SK-N-MC (cell line): Measurements from ENCODE around the gene KLHL15.
"Not testable (repeated sequence)": the region's sequence is repeated elsewhere in the genome, so short reads cannot be mapped to it uniquely, and the experiment has no call there.

Experiments
- DNase-seq: peaks from one replicate; pipeline ENCODE4 v3.0.0-alpha.2; 2011; ENCODE audit warnings: low read depth, low spot score
- H3K27ac ChIP-seq: fragments of 200-600 bp; sonication (generic); 2 replicates; pipeline ENCODE4 v1.5.1; 2016; ENCODE audit warnings: mixed run types
- H3K36me3 ChIP-seq: fragments of 200-600 bp; sonication (generic); 2 replicates; pipeline ENCODE4 v1.6.1; 2017; ENCODE audit warnings: antibody characterized with exemption, low read length, mixed read lengths; ENCODE audit not compliant: insufficient read depth
- H3K4me3 ChIP-seq: fragments of 200-600 bp; sonication (generic); 2 replicates; pipeline ENCODE4 v1.5.1; 2016
- H3K9ac ChIP-seq: fragments of 200-600 bp; sonication (generic); 2 replicates; pipeline ENCODE4 v1.8.0; 2017; ENCODE audit warnings: mixed run types, mixed read lengths; ENCODE audit not compliant: insufficient read length
- H3K9me3 ChIP-seq: fragments of 200-600 bp; sonication (generic); 2 replicates; pipeline ENCODE4 v1.6.1; 2017; ENCODE audit warnings: low read depth, mild to moderate bottlenecking, antibody characterized with exemption, low read length, moderate library complexity, mixed read lengths
- EZH2 ChIP-seq: fragments of 200-600 bp; sonication (generic); IDR thresholded peaks from one replicate; pipeline ENCODE4 v1.6.1; 2017; ENCODE audit warnings: antibody characterized with exemption
- FOXP2 ChIP-seq: optimal IDR thresholded peaks from 2 replicates; pipeline ENCODE3; 2011; ENCODE audit warnings: mild to moderate bottlenecking, moderate library complexity; ENCODE audit not compliant: insufficient read depth; ENCODE audit errors: extremely low read length, control extremely low read depth
- POLR2AphosphoS5 ChIP-seq: IDR thresholded peaks from 2 replicates; pipeline ENCODE4 v1.6.1; 2012; ENCODE audit warnings: mild to moderate bottlenecking, low read depth, low read length, borderline replicate concordance

KLHL15 gene

GRCh38 chrX:23981711-23982110 is 45.3 kb downstream of the KLHL15 start:
- Histone ChIP-seq H3K9ac (no peak overlapping the region), H3K9me3 (no peaks in the 10 kb centered on the region), H3K4me3 (no peak overlapping the region), H3K36me3 (0 out of 2 replicates have a peak, but pooled peaks cover 8% of the 10 kb centered on the region), H3K27ac (no peak overlapping the region)
- no peak for DNase-seq
- no peak for TF ChIP-seq FOXP2
- no peak for TF ChIP-seq EZH2
- TF ChIP-seq POLR2AphosphoS5, result no peak

GRCh38 chrX:23981222-23981621 is 45.8 kb downstream of the KLHL15 start:
- Histone ChIP-seq H3K27ac (no peak overlapping the region), H3K9me3 (no peaks in the 10 kb centered on the region), H3K4me3 (no peak overlapping the region), H3K9ac (no peak overlapping the region), H3K36me3 (0 out of 2 replicates have a peak, but pooled peaks cover 5% of the 10 kb centered on the region)
- TF ChIP-seq POLR2AphosphoS5 (no peak), EZH2 (no peak), FOXP2 (no peak)
- DNase-seq, result no peak

GRCh38 chrX:23980011-23980441 is 47.0 kb downstream of the KLHL15 start:
- Histone ChIP-seq H3K27ac (no peak overlapping the region), H3K4me3 (no peak overlapping the region), H3K36me3 (no peaks in the 10 kb centered on the region), H3K9me3 (no peaks in the 10 kb centered on the region), H3K9ac (no peak overlapping the region)
- TF ChIP-seq POLR2AphosphoS5, result no peak
- no peak for TF ChIP-seq FOXP2
- TF ChIP-seq EZH2, result no peak
- no peak for DNase-seq

- no peak overlapping the region for H3K9ac ChIP-seq
- TF ChIP-seq FOXP2, result no peak
- TF ChIP-seq POLR2AphosphoS5, result no peak
- TF ChIP-seq EZH2, result no peak
- H3K27ac ChIP-seq, result no peak overlapping the region
- DNase-seq, result no peak
- H3K9me3 ChIP-seq, result no peaks in the 10 kb centered on the region
- H3K36me3 ChIP-seq, result no peaks in the 10 kb centered on the region
- H3K4me3 ChIP-seq, result no peak overlapping the region
Measured at GRCh38 chrX:23978491-23978890, 48.5 kb downstream of the KLHL15 start.

- H3K9ac ChIP-seq, H3K27ac ChIP-seq, H3K36me3 ChIP-seq, H3K4me3 ChIP-seq, DNase-seq, H3K9me3 ChIP-seq: not testable (repeated sequence)
Measured at GRCh38 chrX:23965630-23966029, 61.4 kb downstream of the KLHL15 start.

GRCh38 chrX:23964191-23964590 is 62.8 kb downstream of the KLHL15 start:
- DNase-seq, result no peak
- no peaks in the 10 kb centered on the region for H3K9me3 ChIP-seq
- H3K27ac ChIP-seq, result no peak overlapping the region
- TF ChIP-seq FOXP2, result no peak
- TF ChIP-seq EZH2, result no peak
- TF ChIP-seq POLR2AphosphoS5, result no peak
- H3K9ac ChIP-seq, result no peak overlapping the region
- no peaks in the 10 kb centered on the region for H3K36me3 ChIP-seq
- H3K4me3 ChIP-seq, result no peak overlapping the region

- no peak for DNase-seq
- Histone ChIP-seq H3K4me3 (no peak overlapping the region), H3K9ac (no peak overlapping the region), H3K9me3 (no peaks in the 10 kb centered on the region), H3K36me3 (no peaks in the 10 kb centered on the region), H3K27ac (no peak overlapping the region)
- no peak for TF ChIP-seq POLR2AphosphoS5
- no peak for TF ChIP-seq EZH2
- no peak for TF ChIP-seq FOXP2
Measured at GRCh38 chrX:23959781-23960180, 67.2 kb downstream of the KLHL15 start.

GRCh38 chrX:23954396-23954795 is 72.6 kb downstream of the KLHL15 start:
- TF ChIP-seq EZH2 (no peak), POLR2AphosphoS5 (no peak), FOXP2 (no peak)
- no peak overlapping the region for H3K4me3 ChIP-seq
- no peak overlapping the region for H3K9ac ChIP-seq
- no peaks in the 10 kb centered on the region for H3K9me3 ChIP-seq
- H3K36me3 ChIP-seq, result no peaks in the 10 kb centered on the region
- DNase-seq, result no peak
- H3K27ac ChIP-seq, result no peak overlapping the region

- no peak for DNase-seq
- Histone ChIP-seq H3K36me3 (no peaks in the 10 kb centered on the region), H3K9me3 (no peaks in the 10 kb centered on the region), H3K4me3 (no peak overlapping the region; the same call in 1 of the 2 replicates), H3K9ac (no peak overlapping the region), H3K27ac (peak overlapping the region; percentile 76; the same call in 1 of the 2 replicates)
- TF ChIP-seq FOXP2 (no peak), EZH2 (no peak), POLR2AphosphoS5 (no peak)
Measured at GRCh38 chrX:23953908-23954269, 73.1 kb downstream of the KLHL15 start.
